OCI-LY1 (cell line): Measurements from ENCODE around the gene MANBA.

Experiments
- EZH2 ChIP-seq: fragments of 200-600 bp; sonication (generic), shearing (Covaris generic); IDR thresholded peaks from 2 replicates; pipeline ENCODE4 v1.8.0; 2017; ENCODE audit warnings: borderline replicate concordance, mixed run types, mild to moderate bottlenecking, antibody characterized with exemption, low read length, moderate library complexity, mixed read lengths
- TF ChIP-seq, protein P1 (sequence below): fragments of 200-600 bp; sonication (generic), shearing (Covaris generic); IDR thresholded peaks from 2 replicates; pipeline ENCODE4 v1.5.1; 2017; ENCODE audit warnings: mild to moderate bottlenecking, antibody characterized with exemption, low read length, moderate library complexity, mixed read lengths

DNA sequence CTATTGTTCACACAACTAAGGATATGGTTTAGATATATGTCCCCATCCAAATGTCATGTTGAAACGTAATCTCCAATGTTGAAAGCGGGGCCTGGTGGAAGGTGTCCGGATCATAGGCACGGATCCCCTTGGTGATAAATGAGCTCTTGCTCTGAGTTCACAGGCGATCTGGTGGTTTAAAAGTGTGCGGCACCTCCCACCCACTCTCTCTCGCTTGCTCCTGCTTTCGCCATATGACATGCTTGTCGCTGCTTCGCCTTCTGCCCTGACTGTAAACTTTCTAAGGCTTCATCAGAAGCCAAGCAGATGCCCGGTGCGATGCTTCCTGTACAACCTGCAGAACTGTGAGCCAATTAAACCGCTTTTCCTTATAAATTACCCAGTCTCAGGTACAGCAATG is 131.1 kb downstream of the MANBA start:
- TF ChIP-seq, protein P1, sequence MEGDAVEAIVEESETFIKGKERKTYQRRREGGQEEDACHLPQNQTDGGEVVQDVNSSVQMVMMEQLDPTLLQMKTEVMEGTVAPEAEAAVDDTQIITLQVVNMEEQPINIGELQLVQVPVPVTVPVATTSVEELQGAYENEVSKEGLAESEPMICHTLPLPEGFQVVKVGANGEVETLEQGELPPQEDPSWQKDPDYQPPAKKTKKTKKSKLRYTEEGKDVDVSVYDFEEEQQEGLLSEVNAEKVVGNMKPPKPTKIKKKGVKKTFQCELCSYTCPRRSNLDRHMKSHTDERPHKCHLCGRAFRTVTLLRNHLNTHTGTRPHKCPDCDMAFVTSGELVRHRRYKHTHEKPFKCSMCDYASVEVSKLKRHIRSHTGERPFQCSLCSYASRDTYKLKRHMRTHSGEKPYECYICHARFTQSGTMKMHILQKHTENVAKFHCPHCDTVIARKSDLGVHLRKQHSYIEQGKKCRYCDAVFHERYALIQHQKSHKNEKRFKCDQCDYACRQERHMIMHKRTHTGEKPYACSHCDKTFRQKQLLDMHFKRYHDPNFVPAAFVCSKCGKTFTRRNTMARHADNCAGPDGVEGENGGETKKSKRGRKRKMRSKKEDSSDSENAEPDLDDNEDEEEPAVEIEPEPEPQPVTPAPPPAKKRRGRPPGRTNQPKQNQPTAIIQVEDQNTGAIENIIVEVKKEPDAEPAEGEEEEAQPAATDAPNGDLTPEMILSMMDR: no peak
- no peak for TF ChIP-seq EZH2
